IPS-18a (cell line): Measurements from ENCODE around the gene KIAA0825.
"Not testable (repeated sequence)": the region's sequence is repeated elsewhere in the genome, so short reads cannot be mapped to it uniquely, and the experiment has no call there.

Experiments
- H3K27ac ChIP-seq: one replicate; pipeline ENCODE4 v1.5.1; 2013; ENCODE audit warnings: low read length
- H3K27me3 ChIP-seq: one replicate; pipeline ENCODE4 v1.6.1; 2013; ENCODE audit warnings: mild to moderate bottlenecking, low read length; ENCODE audit not compliant: control insufficient read depth, insufficient read depth
- H3K36me3 ChIP-seq: one replicate; pipeline ENCODE4 v1.6.1; 2013; ENCODE audit warnings: low read depth, low read length; ENCODE audit not compliant: control insufficient read depth
- H3K4me1 ChIP-seq: one replicate; pipeline ENCODE4 v1.6.1; 2013; ENCODE audit warnings: low read depth, low read length; ENCODE audit not compliant: control insufficient read depth
- H3K4me3 ChIP-seq: one replicate; pipeline ENCODE4 v1.5.1; 2013; ENCODE audit warnings: low read length
- H3K9ac ChIP-seq: one replicate; pipeline ENCODE4 v1.6.1; 2013; ENCODE audit warnings: mild to moderate bottlenecking, low read length, moderate library complexity
- H3K9me3 ChIP-seq: one replicate; pipeline ENCODE4 v1.6.1; 2013; ENCODE audit warnings: low read depth, low read length; ENCODE audit not compliant: control insufficient read depth

KIAA0825 gene

DNA sequence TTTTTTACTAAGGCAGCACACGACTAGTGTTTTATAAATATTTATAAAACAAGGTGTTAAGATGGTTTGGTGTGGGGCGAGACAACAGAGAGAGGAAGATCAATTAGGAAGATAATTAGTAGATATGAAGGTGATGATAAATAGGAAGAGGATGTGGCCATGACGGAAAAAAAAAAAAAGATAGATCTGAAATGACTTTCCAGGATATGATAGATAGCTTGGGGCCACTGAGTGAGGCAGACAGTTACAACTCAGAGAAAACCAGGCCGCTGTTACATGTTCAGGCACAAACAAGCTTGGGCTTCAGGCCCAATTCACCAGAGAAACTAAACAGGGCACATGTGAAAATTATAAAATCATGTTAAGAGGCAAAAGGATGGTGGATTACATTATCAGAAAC lies 43.2 kb downstream of the KIAA0825 start:
- Histone ChIP-seq H3K4me1 (no peaks in the 10 kb centered on the region), H3K36me3 (no peaks in the 10 kb centered on the region), H3K9me3 (no peaks in the 10 kb centered on the region), H3K27ac (no peak overlapping the region), H3K27me3 (no peaks in the 10 kb centered on the region), H3K9ac (no peak overlapping the region), H3K4me3 (no peak overlapping the region)

DNA sequence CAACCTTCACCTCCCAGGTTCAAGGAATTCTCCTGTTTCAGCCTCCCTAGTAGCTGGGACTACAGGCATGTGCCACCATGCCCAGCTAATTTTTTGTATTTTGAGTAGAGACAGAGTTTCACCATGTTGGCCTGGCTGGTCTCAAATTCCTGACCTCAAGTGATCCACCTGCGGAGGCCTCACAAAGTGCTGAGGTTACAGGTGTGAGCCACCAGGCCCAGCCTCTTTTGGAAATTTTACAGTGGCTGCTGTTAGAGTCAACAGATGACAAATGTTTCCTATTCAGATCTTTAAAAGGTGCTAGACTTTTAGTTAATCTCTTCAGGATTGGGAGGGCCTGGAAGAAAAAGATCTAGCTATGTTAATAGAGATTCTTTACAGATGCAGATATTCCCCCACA lies 45.1 kb downstream of the KIAA0825 start:
- H3K4me3 ChIP-seq, H3K4me1 ChIP-seq, H3K9ac ChIP-seq, H3K27me3 ChIP-seq, H3K9me3 ChIP-seq, H3K27ac ChIP-seq, H3K36me3 ChIP-seq: not testable (repeated sequence)

GRCh38 chr5:94571415-94571814 lies 47.0 kb downstream of the KIAA0825 start:
- H3K36me3 ChIP-seq: no peaks in the 10 kb centered on the region
- H3K9me3 ChIP-seq: no peaks in the 10 kb centered on the region
- no peaks in the 10 kb centered on the region for H3K4me1 ChIP-seq

DNA sequence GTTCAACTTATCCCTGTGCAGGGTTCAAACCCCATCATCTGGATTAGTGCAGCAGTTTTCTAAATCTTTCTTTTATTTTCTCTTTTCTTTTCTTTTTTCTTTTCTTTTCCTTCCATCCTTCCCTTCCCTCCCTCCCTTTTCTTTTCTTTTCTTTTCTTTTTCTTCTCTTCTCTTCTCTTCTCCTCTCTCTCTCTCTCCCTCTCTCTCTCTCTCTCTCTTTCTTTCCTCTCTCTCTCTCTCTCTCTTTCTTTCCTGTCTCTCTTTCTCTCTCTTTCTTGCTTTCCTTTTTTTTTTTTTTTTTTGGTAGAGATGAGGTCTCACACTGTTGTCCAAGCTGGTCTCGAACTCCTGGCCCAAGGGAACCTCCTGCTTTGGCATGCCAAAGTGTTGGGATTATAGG lies 53.6 kb downstream of the KIAA0825 start:
- Histone ChIP-seq H3K9me3 (no peaks in the 10 kb centered on the region), H3K36me3 (no peaks in the 10 kb centered on the region), H3K27ac (no peak overlapping the region), H3K9ac (no peak overlapping the region), H3K4me3 (no peak overlapping the region), H3K4me1 (no peaks in the 10 kb centered on the region), H3K27me3 (no peaks in the 10 kb centered on the region)

More at GRCh38 chr5:94571415-94571814, 47.0 kb downstream of the KIAA0825 start:
- Histone ChIP-seq H3K27ac (no peak overlapping the region), H3K27me3 (no peaks in the 10 kb centered on the region), H3K4me3 (no peak overlapping the region), H3K9ac (no peak overlapping the region)

GRCh38 chr5:94562327-94562971 lies 56.0 kb downstream of the KIAA0825 start:
- H3K9ac ChIP-seq: no peak overlapping the region
- no peak overlapping the region for H3K27ac ChIP-seq
- H3K4me1 ChIP-seq: no peaks in the 10 kb centered on the region
- no peak overlapping the region for H3K4me3 ChIP-seq
- no peaks in the 10 kb centered on the region for H3K9me3 ChIP-seq
- no peaks in the 10 kb centered on the region for H3K27me3 ChIP-seq
- no peaks in the 10 kb centered on the region for H3K36me3 ChIP-seq

GRCh38 chr5:94558028-94558427 lies 60.4 kb downstream of the KIAA0825 start:
- Histone ChIP-seq H3K4me3 (no peak overlapping the region), H3K9ac (no peak overlapping the region), H3K36me3 (no peaks in the 10 kb centered on the region), H3K27ac (no peak overlapping the region), H3K27me3 (no peaks in the 10 kb centered on the region), H3K4me1 (no peaks in the 10 kb centered on the region), H3K9me3 (no peaks in the 10 kb centered on the region)

DNA sequence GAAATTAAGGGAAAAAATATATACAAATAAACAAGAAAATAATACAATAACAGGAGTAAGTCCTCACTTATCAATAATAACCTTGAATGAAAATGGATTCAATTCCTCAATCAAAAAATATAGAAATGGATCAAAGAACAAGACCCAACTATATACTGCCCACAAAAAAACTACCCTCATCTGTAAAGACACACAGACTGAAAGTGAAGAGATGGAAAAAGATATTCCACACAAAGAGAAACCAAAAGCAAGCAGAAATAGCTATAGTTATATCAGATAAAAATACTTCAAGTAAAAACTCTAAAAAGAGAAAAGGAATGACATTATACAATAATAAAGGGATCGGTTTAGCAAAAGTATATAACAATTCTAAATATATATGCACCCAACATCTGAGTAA lies 66.5 kb downstream of the KIAA0825 start:
- Histone ChIP-seq H3K27me3 (no peaks in the 10 kb centered on the region), H3K27ac (no peak overlapping the region), H3K9me3 (no peaks in the 10 kb centered on the region)

DNA sequence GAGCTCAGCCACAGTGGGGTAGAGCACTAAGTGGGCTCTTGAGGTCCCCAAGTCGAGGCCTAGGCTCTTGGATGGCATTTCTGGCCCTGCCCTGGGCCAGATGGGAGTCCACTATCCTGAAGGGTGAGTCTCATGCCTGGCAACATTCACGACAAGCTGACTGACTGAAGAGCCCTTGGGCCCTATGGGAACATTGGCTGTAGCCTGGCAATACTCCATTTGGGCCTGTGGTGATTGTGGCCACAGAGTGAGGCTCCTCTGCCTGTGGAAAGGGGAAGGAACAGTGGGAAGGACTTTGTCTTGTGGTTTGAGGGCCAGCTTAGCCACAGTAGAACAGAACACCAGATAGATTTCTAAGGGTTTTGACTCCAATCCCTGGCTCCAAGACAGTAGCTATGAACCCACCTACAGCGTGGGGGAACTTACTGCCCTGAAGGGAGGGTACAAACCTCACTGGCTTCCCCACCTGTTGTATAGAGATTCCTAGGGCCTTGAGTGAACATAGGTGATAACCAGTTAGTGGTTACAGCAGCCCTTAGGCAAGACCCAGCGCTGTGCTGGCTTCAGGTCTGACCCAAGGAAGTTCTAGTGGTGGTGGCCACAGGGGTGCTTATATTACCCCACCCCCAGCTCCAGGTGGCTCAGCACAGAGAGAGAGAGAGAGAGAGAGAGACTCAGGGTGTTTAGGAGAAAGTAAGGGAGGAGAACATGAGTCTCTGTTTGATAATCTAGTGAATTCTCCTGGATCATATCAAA lies 72.4 kb downstream of the KIAA0825 start:
- Histone ChIP-seq H3K27ac (no peak overlapping the region), H3K9me3 (peaks cover 19% of the 10 kb centered on the region), H3K9ac (no peak overlapping the region), H3K4me3 (no peak overlapping the region), H3K36me3 (peaks cover 3% of the 10 kb centered on the region), H3K27me3 (no peaks in the 10 kb centered on the region), H3K4me1 (no peaks in the 10 kb centered on the region)

More for the DNA sequence above, 66.5 kb downstream of the KIAA0825 start:
- Histone ChIP-seq H3K9ac (no peak overlapping the region), H3K4me3 (no peak overlapping the region), H3K4me1 (no peaks in the 10 kb centered on the region), H3K36me3 (no peaks in the 10 kb centered on the region)

DNA sequence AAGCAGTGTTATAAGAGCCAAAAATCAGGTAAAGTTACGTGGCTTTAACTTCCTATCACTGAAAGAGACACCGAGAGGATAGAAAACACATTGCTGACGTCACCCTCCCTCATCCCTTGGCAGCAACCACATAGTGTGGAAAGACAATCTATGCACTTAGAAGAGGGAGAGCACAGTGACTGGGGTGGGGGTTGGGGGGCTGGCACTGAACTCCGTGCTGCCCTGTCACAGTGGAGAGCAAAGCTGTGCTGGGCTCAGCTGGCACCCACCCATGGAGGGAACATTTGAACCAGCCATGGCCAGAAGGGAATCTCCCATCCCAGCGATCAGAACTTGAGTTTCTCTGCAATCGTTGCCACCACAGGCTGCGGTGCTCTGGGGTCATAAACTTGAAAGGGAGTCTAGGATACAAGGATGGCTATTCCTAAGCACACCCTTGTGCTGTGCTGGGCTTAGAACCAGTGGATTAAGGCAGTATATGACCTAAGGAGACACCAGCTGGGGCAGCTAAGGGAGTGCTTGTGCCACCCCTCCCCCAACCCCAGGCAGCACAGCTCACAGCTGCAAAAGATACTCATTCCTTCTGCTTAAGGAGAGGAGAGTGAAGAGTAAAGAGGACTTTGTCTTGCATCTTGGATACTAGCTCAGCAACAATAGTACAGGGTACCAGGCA lies 73.4 kb downstream of the KIAA0825 start:
- Histone ChIP-seq H3K4me3 (no peak overlapping the region), H3K4me1 (no peaks in the 10 kb centered on the region), H3K36me3 (peaks cover 3% of the 10 kb centered on the region), H3K27me3 (no peaks in the 10 kb centered on the region), H3K9me3 (peaks cover 29% of the 10 kb centered on the region), H3K9ac (no peak overlapping the region), H3K27ac (no peak overlapping the region)

DNA sequence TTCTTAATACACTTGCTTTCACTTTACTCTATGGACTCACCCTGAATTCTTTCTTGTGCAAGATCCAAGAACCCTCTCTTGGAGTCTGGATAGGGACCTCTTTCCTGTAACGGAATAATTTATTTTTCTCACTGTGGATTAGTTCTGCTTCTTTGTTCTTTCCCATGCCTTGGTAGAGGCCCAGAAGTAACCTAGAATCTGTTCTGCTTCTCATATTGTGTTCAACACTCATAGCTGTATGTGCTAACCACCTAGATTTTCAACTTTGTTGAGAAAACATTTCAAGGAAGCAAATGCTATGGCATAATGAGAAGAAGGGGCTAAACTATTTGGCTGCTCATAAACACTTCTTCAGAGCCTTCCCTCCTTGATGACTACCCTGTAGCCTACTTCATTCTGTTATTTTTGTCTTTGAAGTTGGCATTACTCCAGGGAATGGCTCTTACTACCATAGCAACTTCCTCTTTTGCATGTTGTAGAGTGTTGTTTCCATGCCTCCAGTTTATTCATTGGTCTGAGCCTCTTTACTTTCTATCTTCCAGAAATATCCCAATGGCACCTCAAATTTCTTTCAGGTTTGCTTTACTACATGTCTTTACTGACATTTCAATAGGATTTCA lies 74.3 kb downstream of the KIAA0825 start:
- Histone ChIP-seq H3K4me3 (no peak overlapping the region), H3K4me1 (no peaks in the 10 kb centered on the region), H3K27me3 (no peaks in the 10 kb centered on the region), H3K36me3 (peaks cover 3% of the 10 kb centered on the region), H3K9ac (no peak overlapping the region), H3K9me3 (peaks cover 30% of the 10 kb centered on the region), H3K27ac (no peak overlapping the region)

- no peak overlapping the region for H3K9ac ChIP-seq
- H3K4me1 ChIP-seq: no peaks in the 10 kb centered on the region
- H3K9me3 ChIP-seq: peaks cover 30% of the 10 kb centered on the region
- H3K36me3 ChIP-seq: peaks cover 3% of the 10 kb centered on the region
- H3K27me3 ChIP-seq: no peaks in the 10 kb centered on the region
- no peak overlapping the region for H3K27ac ChIP-seq
- H3K4me3 ChIP-seq: no peak overlapping the region
Measured at GRCh38 chr5:94540856-94541494, 77.4 kb downstream of the KIAA0825 start.
